Tibial nerve (tissue), 4 donors: ENCODE measurements around the gene CDC123. TPM values are rescaled to one million over a fixed set of nuclear protein-coding genes. Genes with fewer than 3 reads are reported as not detected.
"Not testable (repeated sequence)": the region's sequence is repeated elsewhere in the genome, so short reads cannot be mapped to it uniquely, and the experiment has no call there.

Experiments used
- DNase-seq, 2 donors: peaks; one replicate each; pipeline ENCODE4 v3.0.0-alpha.2; 2019; ENCODE audit warnings: low spot score in 2 of 2
- H3K27ac ChIP-seq, 4 donors: fragments of 200-600 bp; sonication (generic) in 3 of 4; one replicate each; pipeline ENCODE4 v1.5.1; 2017 to 2019; ENCODE audit warnings: mild to moderate bottlenecking in 1 of 4
- H3K27me3 ChIP-seq, 2 donors: fragments of 200-600 bp; sonication (generic) in 1 of 2; one replicate each; pipeline versions ENCODE4 v1.5.1 to v1.6.0; 2017 to 2019
- H3K36me3 ChIP-seq, 3 donors: fragments of 200-600 bp; sonication (generic); one replicate each; pipeline ENCODE4 v1.5.1; 2018 to 2019
- H3K4me1 ChIP-seq, 4 donors: fragments of 200-600 bp; sonication (generic) in 3 of 4; one replicate each; pipeline ENCODE4 v1.5.1; 2017 to 2019
- H3K4me3 ChIP-seq, 4 donors: fragments of 200-600 bp; sonication (generic) in 3 of 4; one replicate each; pipeline ENCODE4 v1.5.1; 2017 to 2019; ENCODE audit warnings: mild to moderate bottlenecking in 1 of 4, moderate library complexity in 1 of 4
- H3K9me3 ChIP-seq, 4 donors: fragments of 200-600 bp; sonication (generic) in 3 of 4; one replicate each; pipeline ENCODE4 v1.5.1; 2017 to 2019
- EP300 ChIP-seq, 2 donors: sonication (generic); formaldehyde crosslinking; IDR thresholded peaks; one replicate each; pipeline ENCODE4 v1.6.1; 2017; ENCODE audit warnings: antibody characterized with exemption in 2 of 2, mild to moderate bottlenecking in 1 of 2
- POLR2A ChIP-seq, 2 donors: fragments of 450-650 bp; IDR thresholded peaks; one replicate each; pipeline ENCODE4 v1.6.1; 2017; ENCODE audit warnings: antibody characterized with exemption in 2 of 2, mild to moderate bottlenecking in 2 of 2, moderate library complexity in 2 of 2
- WGBS, 2 donors: methylation state at CpG; one replicate each; pipeline ENCODE4 v1.1.5; 2018; 5-methylcytosine and 5-hydroxymethylcytosine counted together
- total RNA-seq, 4 donors: library from RNA; depleted of rRNA; stranded (reverse); fragments of >200 nt; gene quantifications; one replicate each; pipeline ENCODE4 v1.1.0, GENCODE V29; 2016
- TF ChIP-seq, protein P1 (sequence below), 5 experiments: fragments of 200-600 bp in 3 of 5; fragments of 450-650 bp in 2 of 5; sonication (generic) in 3 of 5; IDR thresholded peaks; one replicate each; pipeline ENCODE4 v1.5.1; 2016 to 2019; ENCODE audit warnings: antibody characterized with exemption in 5 of 5, mild to moderate bottlenecking in 3 of 5, moderate library complexity in 2 of 5

The CDC123 gene
- total RNA-seq, 4 donors from 2014 or later, result 32.7 to 80.0 (median 37.7) TPM

DNA sequence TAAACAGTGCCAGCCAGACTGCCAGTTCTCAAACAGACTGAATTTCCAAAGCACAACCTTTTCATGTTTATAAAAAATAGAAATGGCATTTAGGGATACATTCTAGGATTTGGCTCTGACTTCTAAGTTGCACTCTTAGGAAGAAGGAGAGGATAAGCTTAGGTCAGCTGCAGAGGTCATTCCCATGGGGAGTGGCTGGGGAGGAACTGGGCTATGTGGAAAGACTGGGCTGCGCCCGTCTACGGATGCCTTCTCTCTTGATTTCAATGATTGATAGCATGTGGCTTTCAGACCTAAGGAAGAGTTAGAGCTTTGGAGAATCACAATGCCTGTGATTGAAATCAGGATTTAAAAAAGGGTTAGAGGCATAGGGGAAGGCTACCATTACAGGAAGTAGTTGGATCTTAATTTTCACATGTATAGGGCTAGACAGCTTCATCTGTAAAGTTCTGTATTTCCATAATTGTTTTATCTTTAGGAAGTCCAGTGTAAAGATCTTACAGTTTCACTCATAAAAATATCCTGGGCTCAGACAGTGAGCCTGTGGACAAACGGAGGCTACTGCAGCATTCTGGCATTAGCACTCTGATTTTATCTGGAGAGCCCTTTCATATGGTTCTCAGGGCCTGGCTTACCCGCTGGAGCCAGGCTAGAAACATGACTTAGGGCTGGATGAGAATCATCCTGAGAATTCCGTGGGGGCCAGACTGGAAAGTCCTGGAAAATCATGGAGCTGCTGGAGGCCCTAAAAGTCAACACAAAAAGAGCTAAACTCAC is 29.8 kb upstream of the CDC123 start:
- H3K36me3 ChIP-seq, result peaks cover 0 to 81% (median 9%) of the 10 kb centered on the region in 3 donors
- WGBS, 2 donors, result 52 to 56% methylated on average over 6 of the region's 6 CpGs
- H3K27ac ChIP-seq, result peak overlapping the region; percentile 4 to 78 (median 56)
- H3K4me1 ChIP-seq, result peaks cover 0 to 26% (median 11%) of the 10 kb centered on the region in 4 donors
- H3K4me3 ChIP-seq, result no peak overlapping the region
- no peaks in the 10 kb centered on the region for H3K27me3 ChIP-seq
- no peak for DNase-seq
- H3K9me3 ChIP-seq, result no peaks in the 10 kb centered on the region
- TF ChIP-seq, protein P1, sequence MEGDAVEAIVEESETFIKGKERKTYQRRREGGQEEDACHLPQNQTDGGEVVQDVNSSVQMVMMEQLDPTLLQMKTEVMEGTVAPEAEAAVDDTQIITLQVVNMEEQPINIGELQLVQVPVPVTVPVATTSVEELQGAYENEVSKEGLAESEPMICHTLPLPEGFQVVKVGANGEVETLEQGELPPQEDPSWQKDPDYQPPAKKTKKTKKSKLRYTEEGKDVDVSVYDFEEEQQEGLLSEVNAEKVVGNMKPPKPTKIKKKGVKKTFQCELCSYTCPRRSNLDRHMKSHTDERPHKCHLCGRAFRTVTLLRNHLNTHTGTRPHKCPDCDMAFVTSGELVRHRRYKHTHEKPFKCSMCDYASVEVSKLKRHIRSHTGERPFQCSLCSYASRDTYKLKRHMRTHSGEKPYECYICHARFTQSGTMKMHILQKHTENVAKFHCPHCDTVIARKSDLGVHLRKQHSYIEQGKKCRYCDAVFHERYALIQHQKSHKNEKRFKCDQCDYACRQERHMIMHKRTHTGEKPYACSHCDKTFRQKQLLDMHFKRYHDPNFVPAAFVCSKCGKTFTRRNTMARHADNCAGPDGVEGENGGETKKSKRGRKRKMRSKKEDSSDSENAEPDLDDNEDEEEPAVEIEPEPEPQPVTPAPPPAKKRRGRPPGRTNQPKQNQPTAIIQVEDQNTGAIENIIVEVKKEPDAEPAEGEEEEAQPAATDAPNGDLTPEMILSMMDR (IDR thresholded peaks at IDR 0.05), result no peak

GRCh38 chr10:12171512-12171911 is 24.5 kb upstream of the CDC123 start:
- H3K4me3 ChIP-seq, H3K27me3 ChIP-seq, H3K27ac ChIP-seq, H3K9me3 ChIP-seq, DNase-seq, H3K4me1 ChIP-seq: not testable (repeated sequence)
- 96 to 97% methylated on average over 6 of the region's 6 CpGs for WGBS, 2 donors
- peaks cover 2 to 99% (median 29%) of the 10 kb centered on the region in 3 donors for H3K36me3 ChIP-seq

- DNase-seq, result no peak
- H3K36me3 ChIP-seq, result peaks cover 2 to 98% (median 16%) of the 10 kb centered on the region in 3 donors
- no peaks in the 10 kb centered on the region for H3K27me3 ChIP-seq
- H3K4me1 ChIP-seq, result no peaks in the 10 kb centered on the region
- WGBS, 2 donors, result 91% methylated on average over 9 of the region's 9 CpGs
- no peak overlapping the region for H3K27ac ChIP-seq
- H3K9me3 ChIP-seq, result no peaks in the 10 kb centered on the region
- H3K4me3 ChIP-seq, result no peak overlapping the region
- TF ChIP-seq, protein P1 (IDR thresholded peaks at IDR 0.05), result no peak
- no peak for TF ChIP-seq POLR2A (IDR thresholded peaks at IDR 0.05)
- no peak for TF ChIP-seq EP300 (IDR thresholded peaks at IDR 0.05)
These were observed 18.3 kb upstream of the CDC123 start for GRCh38 chr10:12177642-12178041.

DNA sequence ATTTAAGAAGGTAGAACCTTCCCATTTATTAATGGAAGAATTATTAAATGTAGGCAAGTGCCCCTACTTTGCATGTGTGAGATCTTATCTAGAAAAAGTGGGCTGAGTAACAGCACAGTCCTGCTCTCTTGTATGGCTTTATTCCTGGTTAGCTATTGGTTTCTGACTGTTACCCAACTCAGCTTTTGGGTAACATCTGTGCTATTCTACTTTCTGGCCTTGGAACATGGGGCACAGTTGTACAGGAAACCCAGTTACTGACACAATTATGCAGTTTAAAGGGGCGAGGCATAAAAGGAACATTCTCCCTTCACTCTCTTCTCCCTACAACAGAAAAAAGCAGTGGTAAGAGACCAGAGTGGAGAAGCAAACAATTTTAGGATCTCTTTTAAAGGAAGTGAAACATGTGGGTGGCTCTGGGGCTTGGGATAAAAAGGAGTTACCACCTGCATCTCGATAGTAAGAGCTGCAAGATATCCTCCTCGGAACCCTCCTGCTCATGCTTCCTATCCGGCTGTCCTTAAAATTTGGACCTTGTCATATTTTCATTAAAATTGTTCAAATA is 16.3 kb upstream of the CDC123 start:
- no peak overlapping the region for H3K4me3 ChIP-seq
- WGBS, 2 donors, result 85 to 89% methylated on average over 4 of the region's 4 CpGs
- TF ChIP-seq POLR2A (IDR thresholded peaks at IDR 0.05) (no peak), EP300 (IDR thresholded peaks at IDR 0.05) (no peak)
- TF ChIP-seq, protein P1 (IDR thresholded peaks at IDR 0.05), result no peak
- H3K9me3 ChIP-seq, result no peaks in the 10 kb centered on the region
- H3K27me3 ChIP-seq, result no peaks in the 10 kb centered on the region
- no peak overlapping the region for H3K27ac ChIP-seq
- no peak for DNase-seq
- H3K4me1 ChIP-seq, result no peaks in the 10 kb centered on the region
- H3K36me3 ChIP-seq, result peaks cover under 1 to 95% (median 2%) of the 10 kb centered on the region in 3 donors

GRCh38 chr10:12180221-12180974 is 15.6 kb upstream of the CDC123 start:
- Histone ChIP-seq H3K4me3 (no peak overlapping the region), H3K27me3 (no peaks in the 10 kb centered on the region), H3K27ac (no peak overlapping the region), H3K36me3 (peaks cover 0 to 95% (median 0%) of the 10 kb centered on the region in 3 donors), H3K4me1 (no peaks in the 10 kb centered on the region), H3K9me3 (no peaks in the 10 kb centered on the region)
- no peak for DNase-seq
- WGBS, 2 donors, result 64% methylated on average over 9 of the region's 9 CpGs
- TF ChIP-seq, protein P1 (IDR thresholded peaks at IDR 0.05), result no peak
- TF ChIP-seq POLR2A (IDR thresholded peaks at IDR 0.05) (no peak), EP300 (IDR thresholded peaks at IDR 0.05) (no peak)
